GM11168 (cell line): ENCODE data around the gene PRKCB.

Experiments
- in situ Hi-C: fragments of 300-500 bp; cut with MboI; formaldehyde crosslinking; loops from one replicate; pipeline ENCODE4 v1.12.0; 2022; ENCODE audit warnings: low sequenced_read_pairs; ENCODE audit not compliant: unreplicated experiment

The PRKCB gene

DNA sequence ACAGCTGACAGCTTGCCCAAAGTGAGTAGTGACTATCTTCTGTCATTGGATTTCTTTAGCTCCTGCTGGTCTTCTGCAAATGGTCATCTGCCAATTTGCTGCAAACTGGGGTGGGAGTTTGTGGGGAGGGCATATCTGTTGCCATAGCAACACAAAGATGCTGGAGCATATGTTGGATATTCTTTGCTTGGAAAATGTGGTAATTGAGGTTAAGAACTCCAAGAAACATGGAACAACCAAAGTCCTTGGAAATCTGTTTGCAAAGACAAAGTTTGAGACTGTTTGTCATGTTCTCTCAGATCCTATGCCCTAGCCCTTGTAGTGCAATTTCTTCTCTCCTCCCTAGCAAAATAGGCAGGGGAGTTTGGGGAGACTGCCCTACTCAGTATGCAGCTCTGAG is 155.3 kb downstream of the PRKCB start:
- in situ Hi-C loops: no loop called here

DNA sequence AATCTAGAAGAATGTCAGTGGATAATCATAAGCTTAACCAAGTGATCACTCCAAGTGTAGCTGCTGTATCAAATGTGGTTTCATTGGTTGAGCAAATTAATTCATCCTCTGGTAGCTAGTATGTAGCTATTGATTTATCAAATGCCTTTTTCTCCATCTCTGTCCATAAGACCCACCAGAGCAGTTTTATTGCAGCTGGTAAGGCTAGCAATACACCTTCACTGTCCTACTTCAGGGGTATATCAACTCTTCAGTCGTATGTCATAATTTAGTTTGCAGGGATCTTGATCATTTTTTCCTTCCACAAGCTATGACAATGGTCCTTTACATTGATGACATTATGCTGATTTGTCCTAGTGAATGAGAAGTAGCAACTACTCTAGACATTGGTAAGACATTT is 158.8 kb downstream of the PRKCB start:
- in situ Hi-C loops: no loop called here

DNA sequence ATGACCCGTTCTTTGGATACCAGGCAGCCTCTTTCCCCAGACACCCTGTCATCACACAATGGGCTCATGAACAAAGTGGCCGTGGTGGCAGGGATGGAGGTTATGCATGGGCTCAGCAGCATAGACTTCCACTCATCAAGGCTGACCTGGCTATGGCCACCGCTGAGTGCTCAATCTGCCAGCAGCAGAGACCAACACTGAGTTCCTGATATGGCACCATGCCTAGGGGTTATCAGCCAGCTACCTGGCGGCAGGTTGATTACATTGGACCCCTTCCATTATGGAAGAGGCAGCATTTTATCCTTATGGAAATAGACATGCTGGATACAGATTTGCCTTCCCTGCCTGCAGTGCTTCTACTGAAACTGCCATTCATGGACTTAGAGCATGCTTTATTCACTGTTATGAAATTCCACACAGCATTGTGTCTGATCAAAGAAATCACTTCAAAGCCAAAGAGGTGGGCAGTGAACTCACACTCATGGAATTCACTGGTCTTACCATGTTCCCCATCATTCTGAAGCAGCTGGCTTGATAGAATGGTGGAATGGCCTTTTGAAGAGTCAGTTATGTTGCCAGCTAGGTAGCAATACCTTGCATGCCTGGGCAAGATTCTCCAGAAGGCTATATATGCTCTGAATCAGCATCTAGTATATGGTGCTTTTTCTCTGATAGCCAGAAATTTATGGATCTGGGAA is 160.6 kb downstream of the PRKCB start:
- in situ Hi-C loops: no loop called here

DNA sequence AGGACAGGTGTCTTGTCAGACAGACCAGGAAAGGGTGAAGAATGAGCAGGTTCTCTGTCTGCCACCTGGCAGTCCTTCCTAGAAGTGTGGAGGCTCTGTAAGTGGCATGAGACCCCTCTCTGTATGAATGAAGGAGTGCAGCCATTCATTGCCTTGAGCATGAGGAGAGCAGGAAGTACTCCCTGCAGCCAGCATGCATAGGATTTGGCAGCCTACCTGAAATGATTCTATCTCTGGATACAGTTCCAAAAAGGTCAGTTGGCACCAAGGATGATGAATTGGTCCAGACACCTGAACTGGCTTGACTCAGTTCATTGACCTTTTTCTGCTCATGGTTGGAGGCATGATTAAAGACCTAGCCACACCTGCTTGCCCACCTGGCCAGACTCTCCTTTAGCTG is 163.0 kb downstream of the PRKCB start:
- in situ Hi-C loops: no loop called here

DNA sequence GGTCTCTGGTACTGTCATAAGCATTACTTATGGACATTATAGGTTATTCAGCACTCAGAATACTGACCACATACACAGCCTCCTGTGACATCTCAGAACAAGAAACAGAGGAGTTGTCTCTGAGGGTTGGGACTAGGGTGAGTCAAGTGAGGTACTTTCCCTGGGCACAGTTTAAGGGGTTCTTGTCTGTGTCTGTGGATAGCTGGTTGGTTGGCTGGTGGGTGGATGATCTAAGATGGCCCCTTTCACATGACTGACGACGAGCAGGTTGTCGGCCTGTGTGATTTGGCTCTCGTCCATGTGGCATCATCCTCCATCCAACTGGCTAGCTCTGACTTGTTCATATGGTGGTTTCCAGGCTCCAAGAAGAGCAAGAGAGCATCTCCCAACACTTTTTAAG is 163.9 kb downstream of the PRKCB start:
- in situ Hi-C loops: no loop called here

DNA sequence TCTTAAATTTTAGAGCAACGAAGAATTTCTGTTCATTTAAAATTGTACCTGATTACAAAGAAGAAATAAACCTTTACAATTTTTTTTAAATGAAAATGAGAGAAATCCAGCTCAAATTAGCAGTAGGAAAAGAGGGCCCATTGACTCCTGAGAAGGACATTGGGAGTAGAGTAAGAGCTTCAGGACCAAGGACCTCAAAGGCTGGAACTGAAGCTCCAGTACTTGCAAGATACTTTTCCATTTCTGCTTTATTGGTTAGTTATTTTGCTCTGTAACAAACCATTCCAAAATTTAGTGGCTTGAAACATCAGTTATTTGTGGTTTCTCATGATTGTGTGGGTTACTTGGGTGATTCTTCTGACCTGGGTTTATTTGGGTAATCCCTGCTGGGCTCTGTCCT is 165.9 kb downstream of the PRKCB start:
- in situ Hi-C loops: no loop called here

DNA sequence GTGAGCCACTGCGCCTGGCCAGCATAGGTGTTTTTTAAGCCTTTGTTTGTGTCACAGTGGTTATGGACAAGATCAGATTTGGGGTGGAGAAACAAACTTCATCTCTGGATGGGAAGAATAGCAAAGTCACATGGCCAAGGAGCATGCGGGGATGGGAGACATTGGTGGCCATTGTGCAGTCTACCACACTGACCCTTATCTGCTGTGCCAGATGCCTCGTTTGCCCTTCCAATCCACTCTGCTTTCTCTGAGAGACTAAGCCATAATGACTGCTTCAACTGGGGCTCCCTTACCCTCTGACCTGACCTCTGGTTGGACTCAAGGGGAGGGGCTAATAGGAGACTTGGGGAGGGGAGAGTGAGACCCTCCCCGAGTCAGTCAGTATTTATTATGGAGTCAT is 166.8 kb downstream of the PRKCB start:
- in situ Hi-C loops: no loop called here

DNA sequence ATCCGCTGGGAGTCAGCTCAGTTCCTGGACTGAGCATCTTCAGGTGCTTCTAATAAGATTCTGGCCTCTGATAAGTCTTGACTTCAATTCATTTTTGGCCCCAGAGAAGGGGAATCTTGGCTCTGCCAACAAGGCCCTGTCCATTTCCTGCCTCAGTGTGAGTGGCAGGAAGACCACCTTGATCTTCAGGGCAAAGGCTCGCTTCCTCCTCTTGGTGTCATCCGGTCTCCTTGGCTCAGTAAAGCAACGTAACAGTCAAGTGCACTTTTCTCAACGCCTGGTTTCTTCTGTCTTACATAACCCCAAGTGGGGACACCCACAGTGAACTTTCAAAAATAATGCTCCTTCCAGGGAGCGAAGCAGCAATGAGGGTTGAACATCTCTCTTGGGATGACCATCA is 169.8 kb downstream of the PRKCB start:
- in situ Hi-C loops: no loop called here

DNA sequence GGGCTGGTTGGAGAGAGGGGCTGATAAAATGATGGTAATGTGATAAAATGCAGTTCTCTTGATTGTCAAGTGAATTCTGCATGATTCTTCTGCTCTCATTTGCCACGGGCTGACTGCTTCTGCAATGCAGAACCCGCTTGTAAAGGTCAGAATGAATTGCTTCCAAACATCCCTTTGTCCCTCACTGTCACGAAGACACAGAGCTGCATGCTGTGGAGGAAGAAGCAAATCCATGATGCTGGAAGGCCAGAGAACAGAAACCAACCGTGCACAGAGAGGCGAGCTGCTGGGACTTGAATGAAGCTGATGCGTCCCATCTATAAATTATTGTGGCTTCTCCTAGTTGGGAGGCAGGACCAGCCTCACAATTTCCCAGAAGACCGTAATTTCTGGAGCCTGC is 171.6 kb downstream of the PRKCB start:
- in situ Hi-C loops: no loop called here

DNA sequence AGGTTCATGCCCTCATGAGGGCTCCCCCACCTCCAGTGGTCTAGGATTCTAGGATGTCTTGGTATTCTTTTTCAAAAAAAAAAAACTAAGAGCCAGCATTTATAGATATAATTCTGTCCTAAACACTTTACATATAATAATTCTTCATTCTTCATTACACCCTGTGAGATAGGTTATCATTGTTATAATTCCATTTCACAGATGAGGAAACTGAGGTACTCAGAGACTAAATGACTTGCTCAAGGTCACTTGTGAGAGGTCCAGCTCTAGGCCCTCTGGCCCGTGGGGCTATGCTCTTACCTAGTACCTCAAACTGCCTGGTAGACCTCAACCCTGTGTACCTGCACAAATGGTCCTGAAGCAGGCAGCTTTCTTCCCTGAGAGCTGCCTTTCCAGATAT is 172.2 kb downstream of the PRKCB start:
- in situ Hi-C loops: no loop called here

DNA sequence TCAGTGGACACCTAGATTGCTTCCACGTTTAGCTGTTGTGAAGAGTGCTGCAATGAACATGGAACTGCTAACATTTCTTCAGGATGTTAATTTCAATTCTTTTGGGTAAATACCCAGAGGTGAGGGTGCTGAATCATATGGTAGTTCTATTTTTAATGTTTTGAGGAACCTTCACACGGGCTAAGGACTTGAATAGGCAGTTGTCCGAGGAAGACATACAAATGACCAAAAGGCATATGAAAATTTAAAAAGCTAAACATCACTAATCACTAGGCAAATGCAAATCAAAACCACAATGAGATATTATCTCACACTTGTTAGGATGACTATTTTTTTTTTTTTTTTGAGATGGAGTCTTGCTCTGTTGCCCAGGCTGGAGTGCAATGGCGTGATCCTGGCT is 173.3 kb downstream of the PRKCB start:
- in situ Hi-C loops: no loop called here

DNA sequence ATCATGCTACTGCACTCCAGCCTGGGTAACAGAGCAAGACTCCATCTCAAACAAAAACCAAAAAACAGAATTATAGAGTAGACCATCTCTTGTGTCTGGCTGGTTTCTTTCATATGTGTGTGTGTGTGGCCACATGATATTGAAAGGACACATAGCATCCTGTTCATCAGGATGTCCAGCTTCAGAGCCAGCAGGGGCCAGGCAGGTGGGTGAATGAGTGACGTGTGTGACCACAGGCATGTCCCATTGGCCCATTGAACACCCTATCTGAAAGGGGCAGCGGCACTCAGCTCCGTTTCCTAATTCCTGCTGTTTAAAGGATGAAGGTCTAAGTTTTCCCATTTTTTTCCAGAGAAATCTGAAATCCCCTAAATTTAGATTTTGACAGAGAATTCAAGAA is 174.2 kb downstream of the PRKCB start:
- in situ Hi-C loops: loop anchor here (5.0 kb wide), 1 partner anchor 208 kb away; no protein-coding TSS in a partner anchor

DNA sequence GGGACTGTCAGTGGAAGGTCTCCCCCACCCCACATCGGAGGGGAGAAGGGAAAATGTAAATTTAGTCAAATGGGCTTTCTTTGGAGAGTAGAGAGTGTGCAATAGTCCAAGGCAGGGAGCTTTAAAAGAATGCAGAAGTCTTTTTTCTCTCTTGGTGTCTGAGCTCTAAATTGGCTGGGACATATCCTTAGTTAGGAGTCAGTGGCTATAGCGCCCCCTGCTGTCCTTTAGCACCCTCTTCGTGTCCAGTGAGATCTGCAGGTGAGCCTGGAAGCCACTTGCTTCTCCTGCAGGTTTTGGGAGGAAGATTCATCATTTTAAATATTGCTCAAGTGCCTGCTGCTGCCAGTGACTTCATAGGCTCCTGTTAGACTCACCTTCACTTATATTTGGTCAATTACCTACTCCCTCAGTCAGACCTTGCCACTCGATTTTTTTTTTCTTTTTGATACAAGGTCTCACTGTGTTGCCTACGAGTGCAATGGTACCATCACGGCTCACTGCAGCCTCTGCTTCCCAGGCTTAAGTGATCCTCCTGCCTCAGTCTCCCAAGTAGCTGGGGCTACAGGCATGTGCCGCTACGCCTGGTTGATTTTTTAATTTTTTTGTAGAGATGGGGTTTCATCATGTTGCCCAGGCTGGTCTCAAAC is 174.8 kb downstream of the PRKCB start:
- in situ Hi-C loops: loop anchor here (5.0 kb wide), 1 partner anchor 208 kb away; no protein-coding TSS in a partner anchor

DNA sequence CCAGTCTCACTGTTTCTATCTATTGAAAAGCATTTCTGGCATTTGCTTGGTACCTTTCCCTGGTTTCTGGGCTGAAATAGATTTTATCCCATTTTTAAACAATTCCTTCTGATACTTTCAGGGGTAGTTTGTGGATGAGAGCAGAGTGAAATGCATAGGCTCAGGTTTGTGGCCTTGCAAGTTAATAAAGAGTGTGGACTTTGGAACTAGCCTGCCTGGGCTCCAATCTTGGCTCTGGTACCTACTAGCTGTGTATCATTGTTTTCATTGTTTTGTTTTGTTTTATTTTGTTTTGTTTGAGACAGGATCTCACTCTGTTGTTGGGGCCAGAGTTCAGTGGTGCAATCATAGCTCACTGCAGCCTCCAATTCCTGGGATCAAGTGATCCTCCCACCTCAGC is 175.5 kb downstream of the PRKCB start:
- in situ Hi-C loops: loop anchor here (5.0 kb wide), 1 partner anchor 209 kb away; no protein-coding TSS in a partner anchor

DNA sequence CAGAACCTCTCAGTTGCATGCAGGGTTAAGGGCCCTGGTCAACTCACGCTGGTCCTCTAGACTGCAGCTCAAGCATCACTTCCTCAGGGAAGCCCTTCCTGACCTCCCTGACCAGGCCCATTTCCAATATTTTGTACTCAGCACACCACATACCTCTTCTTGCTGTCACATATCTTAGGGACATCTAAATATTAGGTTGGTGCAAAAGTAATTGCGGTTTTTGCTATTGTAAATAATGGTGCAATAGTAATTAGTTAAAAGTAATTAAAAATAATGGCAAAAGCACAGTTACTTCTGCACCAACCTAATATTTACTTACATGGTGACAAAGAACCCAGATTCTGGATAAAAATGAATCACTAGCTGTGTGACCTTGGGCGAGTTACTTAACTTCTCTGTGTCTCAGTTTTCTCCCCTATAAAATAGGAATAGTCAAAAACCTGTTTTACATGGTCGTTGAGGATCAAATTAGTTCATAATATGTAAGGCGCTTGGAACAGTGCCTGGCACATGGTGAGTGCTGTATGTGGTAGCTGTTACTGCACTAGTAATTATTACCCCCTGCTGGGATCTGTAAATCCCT is 177.4 kb downstream of the PRKCB start:
- in situ Hi-C loops: loop anchor here (5.0 kb wide), 1 partner anchor 211 kb away; no protein-coding TSS in a partner anchor

DNA sequence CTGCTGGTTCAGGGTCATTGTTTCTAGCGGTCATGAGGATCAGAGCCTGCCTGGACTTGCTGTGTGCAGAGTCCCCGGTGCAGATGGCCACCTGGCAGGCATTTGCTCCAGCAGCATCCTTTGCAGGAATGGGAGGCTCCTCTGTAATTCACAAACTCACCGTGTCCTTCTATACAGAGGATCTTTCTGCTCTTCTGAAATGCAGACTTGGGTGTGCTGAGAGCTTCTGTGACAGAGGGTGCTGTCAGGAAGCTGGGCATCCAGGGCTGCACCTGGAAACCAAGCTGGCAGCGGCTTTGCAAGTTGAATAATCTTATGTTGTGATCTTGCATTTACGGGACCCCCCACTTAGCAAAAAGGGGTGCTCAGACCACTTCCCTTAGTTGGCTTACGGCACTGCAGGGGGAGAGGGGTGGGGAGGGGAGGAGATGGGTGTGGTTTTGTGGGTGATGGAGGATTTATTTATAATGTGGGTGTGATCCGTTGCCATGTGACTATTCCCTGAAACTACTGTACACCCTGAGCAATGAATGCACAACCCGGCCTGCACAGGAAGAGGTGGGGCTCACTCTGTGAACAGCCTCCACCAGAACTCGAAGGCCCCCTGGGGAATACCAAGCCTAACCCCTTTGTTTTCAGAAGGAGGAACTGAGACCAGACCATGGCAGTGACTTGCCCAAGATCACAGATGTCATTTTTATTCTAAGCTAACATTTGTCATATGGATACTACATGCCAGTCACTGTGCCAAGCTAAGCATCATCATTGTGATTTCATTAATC is 178.3 kb downstream of the PRKCB start:
- in situ Hi-C loops: loop anchor here (5.0 kb wide), 1 partner anchor 212 kb away; no protein-coding TSS in a partner anchor

DNA sequence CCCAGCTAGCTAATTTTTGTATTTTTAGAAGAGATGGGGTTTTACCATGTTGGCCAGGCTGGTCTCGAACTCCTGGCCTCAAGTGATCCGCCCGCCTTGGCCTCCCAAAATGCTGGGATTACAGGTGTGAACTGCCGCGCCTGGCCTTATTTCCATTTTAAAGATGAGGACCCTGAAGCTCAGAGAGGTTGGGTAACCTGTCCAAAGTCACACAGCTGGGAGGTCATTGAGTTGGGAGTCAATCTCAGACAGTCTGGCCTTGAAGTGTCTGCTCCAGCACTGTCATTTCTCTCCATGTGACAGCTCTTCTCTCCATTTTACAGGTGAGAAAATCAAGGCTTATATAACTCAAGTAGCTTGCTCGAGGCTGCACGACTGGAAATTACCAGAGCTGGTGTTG is 179.2 kb downstream of the PRKCB start:
- in situ Hi-C loops: loop anchor here (5.0 kb wide), 1 partner anchor 213 kb away; no protein-coding TSS in a partner anchor

DNA sequence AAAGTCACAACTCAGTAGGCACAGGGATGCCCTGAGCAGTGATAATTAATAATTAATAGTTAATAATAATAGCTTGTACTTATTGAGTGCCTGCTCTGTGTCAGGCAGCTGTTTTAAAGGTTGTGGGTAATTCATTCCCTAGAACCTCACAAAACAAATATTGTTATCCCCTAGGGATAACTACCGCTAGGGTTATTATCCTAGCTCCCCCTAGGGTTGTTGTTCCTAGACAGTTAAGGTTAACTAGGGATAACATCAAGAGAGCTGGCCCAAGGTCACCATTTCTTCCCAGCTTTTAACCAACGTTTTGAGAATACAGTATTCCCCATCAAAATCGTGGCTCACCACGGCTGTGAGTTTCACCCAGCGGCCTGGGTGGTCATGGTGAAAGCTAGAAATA is 180.1 kb downstream of the PRKCB start:
- in situ Hi-C loops: no loop called here

DNA sequence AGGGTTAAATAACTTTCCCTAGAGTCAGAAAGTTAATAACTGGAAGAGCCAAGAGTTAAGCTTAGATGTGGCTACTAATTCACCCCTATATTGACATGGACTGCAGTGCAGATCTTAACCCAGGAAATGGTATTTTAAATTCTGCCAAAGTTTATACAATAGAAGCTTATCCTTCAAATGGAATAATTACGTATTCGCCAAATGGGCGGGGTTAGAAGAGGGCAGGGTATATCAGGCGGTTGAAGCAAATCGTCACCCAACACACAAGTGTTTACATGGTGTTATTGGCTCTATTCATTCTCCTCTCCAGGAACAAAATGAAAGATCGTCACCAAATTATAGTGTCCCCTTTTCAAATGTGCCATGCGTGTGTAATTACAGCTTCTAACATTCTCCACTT is 182.7 kb downstream of the PRKCB start:
- in situ Hi-C loops: no loop called here

DNA sequence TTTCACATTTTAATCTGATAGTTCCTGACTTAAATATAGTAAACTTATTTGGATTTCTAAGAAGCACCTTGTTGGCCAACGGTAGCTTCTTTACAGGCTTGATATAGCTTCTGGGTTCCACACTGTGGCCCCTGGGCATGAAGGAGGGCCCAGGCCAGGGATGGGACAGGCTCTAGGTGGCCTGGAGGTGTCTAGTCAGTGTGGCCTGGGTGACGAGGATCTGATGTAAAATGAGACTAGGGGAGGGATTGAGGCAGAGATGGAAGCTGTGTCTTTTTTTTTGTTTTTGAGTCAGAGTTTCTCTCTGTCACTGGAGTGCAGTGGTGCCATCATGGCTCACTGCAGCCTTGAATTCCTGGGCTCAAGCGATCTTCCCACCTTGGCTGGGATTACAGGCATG is 187.0 kb downstream of the PRKCB start:
- in situ Hi-C loops: no loop called here

DNA sequence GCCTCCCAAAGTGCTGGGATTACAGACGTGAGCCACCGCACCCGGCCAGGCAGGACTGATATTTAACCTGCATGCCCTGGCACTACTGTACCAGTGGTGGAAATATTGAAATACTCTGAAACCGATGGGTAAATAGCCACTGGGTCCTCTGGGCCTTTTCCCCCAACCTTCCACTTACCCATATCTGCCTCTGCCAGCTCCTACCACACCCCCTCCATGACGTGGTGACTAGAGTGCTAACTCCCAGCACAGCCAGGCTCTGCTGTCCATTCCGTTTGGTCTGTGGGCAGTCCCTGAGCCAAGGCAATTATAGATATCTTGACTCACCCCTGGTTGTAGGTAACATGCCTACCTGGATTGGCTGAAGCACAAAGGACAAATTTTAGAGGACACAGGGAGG is 187.8 kb downstream of the PRKCB start:
- in situ Hi-C loops: no loop called here
